GM19239 (cell line): Measurements from ENCODE around the gene NF1.
A peak's percentile ranks its signal among the peaks of the same experiment; 100 is the strongest.
"Not testable (repeated sequence)": the region's sequence is repeated elsewhere in the genome, so short reads cannot be mapped to it uniquely, and the experiment has no call there.

Experiments used
- DNase-seq: peaks from one replicate; pipeline ENCODE4 v3.0.0; 2011; ENCODE audit warnings: low spot score; ENCODE audit not compliant: insufficient read length
- FAIRE-seq: peaks from 2 replicates; lab custom pipeline; 2011; peaks lifted over from hg19 to GRCh38; lab: Jason Lieb, UNC

NF1 gene

GRCh38 chr17:31128241-31128640, 33.5 kb downstream of the NF1 start:
- FAIRE-seq: no peak

GRCh38 chr17:31130286-31131224, 35.8 kb downstream of the NF1 start:
- no peak for FAIRE-seq
- DNase-seq: no peak

More at GRCh38 chr17:31128241-31128640, 33.5 kb downstream of the NF1 start:
- DNase-seq: no peak

- DNase-seq: no peak
Observed at GRCh38 chr17:31131299-31131698, 36.5 kb downstream of the NF1 start.

GRCh38 chr17:31132977-31133376, 38.2 kb downstream of the NF1 start:
- DNase-seq (no peak), FAIRE-seq (no peak)

More at GRCh38 chr17:31131299-31131698, 36.5 kb downstream of the NF1 start:
- FAIRE-seq: no peak

- FAIRE-seq: no peak
Observed at GRCh38 chr17:31134576-31134975, 39.8 kb downstream of the NF1 start.

GRCh38 chr17:31136319-31136718, 41.5 kb downstream of the NF1 start:
- DNase-seq (no peak), FAIRE-seq (peak; percentile 58)

More at GRCh38 chr17:31134576-31134975, 39.8 kb downstream of the NF1 start:
- no peak for DNase-seq

- FAIRE-seq (no peak), DNase-seq (no peak)
Observed at GRCh38 chr17:31140111-31140510, 45.3 kb downstream of the NF1 start.

GRCh38 chr17:31144428-31144827, 49.7 kb downstream of the NF1 start:
- FAIRE-seq: no peak
- no peak for DNase-seq

GRCh38 chr17:31144836-31145235, 50.1 kb downstream of the NF1 start:
- FAIRE-seq (no peak), DNase-seq (no peak)

GRCh38 chr17:31147507-31148202, 52.9 kb downstream of the NF1 start:
- DNase-seq (no peak), FAIRE-seq (no peak)

- DNase-seq (no peak), FAIRE-seq (no peak)
Observed at GRCh38 chr17:31148205-31148604, 53.4 kb downstream of the NF1 start.

GRCh38 chr17:31152271-31152670, 57.5 kb downstream of the NF1 start:
- FAIRE-seq (no peak), DNase-seq (no peak)

GRCh38 chr17:31155208-31155810, 60.5 kb downstream of the NF1 start:
- DNase-seq: no peak
- no peak for FAIRE-seq

GRCh38 chr17:31156326-31156725, 61.5 kb downstream of the NF1 start:
- no peak for DNase-seq
- no peak for FAIRE-seq

- FAIRE-seq, DNase-seq: not testable (repeated sequence)
Observed at GRCh38 chr17:31156864-31157263, 62.1 kb downstream of the NF1 start.

GRCh38 chr17:31158746-31159377, 64.1 kb downstream of the NF1 start:
- peak; percentile 48 for FAIRE-seq

GRCh38 chr17:31163091-31163781, 68.5 kb downstream of the NF1 start:
- no peak for DNase-seq
- peak; percentile 57 for FAIRE-seq

More at GRCh38 chr17:31158746-31159377, 64.1 kb downstream of the NF1 start:
- no peak for DNase-seq

GRCh38 chr17:31167111-31167510, 72.3 kb downstream of the NF1 start:
- FAIRE-seq (no peak), DNase-seq (no peak)

GRCh38 chr17:31171701-31172100, 76.9 kb downstream of the NF1 start:
- no peak for FAIRE-seq

GRCh38 chr17:31172388-31172787, 77.6 kb downstream of the NF1 start:
- DNase-seq (no peak), FAIRE-seq (no peak)

More at GRCh38 chr17:31171701-31172100, 76.9 kb downstream of the NF1 start:
- DNase-seq: no peak
